HCT116 (cell line): Measurements from ENCODE around the gene CHEK2.

Source experiments
- CEBPB ChIP-seq: IDR thresholded peaks from 2 replicates; pipeline ENCODE4 v1.6.1; 2012; ENCODE audit warnings: low read depth
- EZH2phosphoT487 ChIP-seq: fragments of 200-600 bp; IDR thresholded peaks from 2 replicates; pipeline ENCODE4 v1.6.1; 2018; ENCODE audit warnings: antibody characterized with exemption, borderline replicate concordance
- FOSL1 ChIP-seq: IDR thresholded peaks from 2 replicates; pipeline ENCODE4 v1.6.1; 2012; ENCODE audit warnings: low read depth
- POLR2AphosphoS5 ChIP-seq: IDR thresholded peaks from 2 replicates; pipeline ENCODE4 v1.6.1; 2011; ENCODE audit warnings: mild to moderate bottlenecking, low read depth, low read length, moderate library complexity
- SP1 ChIP-seq: IDR thresholded peaks from 2 replicates; pipeline ENCODE4 v1.6.1; 2012; ENCODE audit warnings: low read depth
- TF ChIP-seq, protein P1 (sequence below), 3 experiments: fragments of 200-600 bp in 1 of 3; sonication (generic) in 1 of 3; IDR thresholded peaks in 2 of 3; conservative IDR thresholded peaks in 1 of 3; 2 replicates each; pipeline ENCODE4 v1.5.1; 2012 to 2017; ENCODE audit warnings: low read depth in 2 of 3, low read length in 2 of 3, antibody characterized with exemption in 1 of 3, borderline replicate concordance in 1 of 3, control low read depth in 1 of 3, mild to moderate bottlenecking in 1 of 3, mixed read lengths in 1 of 3, mixed run types in 1 of 3, moderate library complexity in 1 of 3; ENCODE audit not compliant: insufficient read depth in 1 of 3
- TF ChIP-seq, protein P2 (sequence below): IDR thresholded peaks from 2 replicates; pipeline ENCODE4 v1.6.1; 2012

DNA sequence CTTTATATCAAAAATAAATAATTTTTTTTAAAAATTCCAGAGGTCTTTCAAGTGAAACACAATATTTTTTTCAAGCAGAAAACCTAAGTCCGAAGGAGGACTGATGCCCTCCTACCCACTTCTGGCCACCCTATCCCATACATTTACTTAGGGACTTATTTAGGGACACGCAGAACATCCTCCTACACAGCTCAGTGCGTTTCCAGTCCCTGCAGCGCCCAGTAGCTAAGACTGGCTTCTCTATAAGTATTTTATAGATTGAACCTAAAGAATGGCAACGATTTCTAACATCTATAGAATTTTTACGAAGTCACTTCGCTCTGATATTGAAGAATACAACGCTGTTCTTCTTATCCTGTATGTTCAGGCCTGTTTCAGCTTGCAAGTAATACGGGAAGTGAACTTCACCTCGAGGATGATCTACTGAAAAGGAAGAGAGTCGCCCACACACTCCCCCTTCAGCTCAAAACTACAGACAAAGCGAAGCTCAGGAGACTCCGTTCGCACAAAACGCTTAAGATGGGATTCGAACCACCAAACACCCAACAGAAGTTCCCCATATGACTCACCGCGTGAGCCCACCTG lies 328 bp downstream of the CHEK2 start:
- TF ChIP-seq CEBPB (no peak), SP1 (no peak), EZH2phosphoT487 (no peak), FOSL1 (peak; percentile 44; the same call in 1 of the 2 replicates), POLR2AphosphoS5 (no peak)
- TF ChIP-seq, protein P1, sequence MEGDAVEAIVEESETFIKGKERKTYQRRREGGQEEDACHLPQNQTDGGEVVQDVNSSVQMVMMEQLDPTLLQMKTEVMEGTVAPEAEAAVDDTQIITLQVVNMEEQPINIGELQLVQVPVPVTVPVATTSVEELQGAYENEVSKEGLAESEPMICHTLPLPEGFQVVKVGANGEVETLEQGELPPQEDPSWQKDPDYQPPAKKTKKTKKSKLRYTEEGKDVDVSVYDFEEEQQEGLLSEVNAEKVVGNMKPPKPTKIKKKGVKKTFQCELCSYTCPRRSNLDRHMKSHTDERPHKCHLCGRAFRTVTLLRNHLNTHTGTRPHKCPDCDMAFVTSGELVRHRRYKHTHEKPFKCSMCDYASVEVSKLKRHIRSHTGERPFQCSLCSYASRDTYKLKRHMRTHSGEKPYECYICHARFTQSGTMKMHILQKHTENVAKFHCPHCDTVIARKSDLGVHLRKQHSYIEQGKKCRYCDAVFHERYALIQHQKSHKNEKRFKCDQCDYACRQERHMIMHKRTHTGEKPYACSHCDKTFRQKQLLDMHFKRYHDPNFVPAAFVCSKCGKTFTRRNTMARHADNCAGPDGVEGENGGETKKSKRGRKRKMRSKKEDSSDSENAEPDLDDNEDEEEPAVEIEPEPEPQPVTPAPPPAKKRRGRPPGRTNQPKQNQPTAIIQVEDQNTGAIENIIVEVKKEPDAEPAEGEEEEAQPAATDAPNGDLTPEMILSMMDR (IDR thresholded peaks at IDR 0.05 in 2 of 3, conservative IDR thresholded peaks at IDR 0.05 in 1 of 3; ENCODE audit: borderline replicate concordance in 1 of 3, insufficient read depth in 1 of 3, low read depth in 2 of 3, low read length in 2 of 3) = no peak
- TF ChIP-seq, protein P2, sequence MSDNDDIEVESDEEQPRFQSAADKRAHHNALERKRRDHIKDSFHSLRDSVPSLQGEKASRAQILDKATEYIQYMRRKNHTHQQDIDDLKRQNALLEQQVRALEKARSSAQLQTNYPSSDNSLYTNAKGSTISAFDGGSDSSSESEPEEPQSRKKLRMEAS = peak; percentile 59; the same call in 1 of the 2 replicates
